HepG2 (cell line): ENCODE data around the gene MINDY1. TPM values are rescaled to one million over a fixed set of nuclear protein-coding genes. Genes with fewer than 3 reads are reported as not detected.

Experiments used
- ATAC-seq: fragments of 200-7000 bp; cut with Tn5 transposase; 3 replicates; pipeline ENCODE4 v1.9.1; 2020; ENCODE audit warnings: mild to moderate bottlenecking, moderate library complexity
- BruUV-seq: library from RNA; stranded (reverse); fragments of 400-500 nt; replicated peaks from 2 replicates; lab custom pipeline; 2021; lab: Mats Ljungman, UMichigan
- CTCF ChIA-PET: fragments of 300-600 bp; formaldehyde crosslinking; extraction: SDS; loops from one replicate; lab custom pipeline; 2021; ENCODE audit warnings: low total read pairs, inconsistent platforms, low intra/inter-chr PET ratio; lab: Yijun Ruan, JAX
- POLR2A ChIA-PET: fragments of 350-600 bp; sonication (Branson Sonifier 250); formaldehyde crosslinking; loops from one replicate; lab custom pipeline; 2020; ENCODE audit warnings: antibody characterized with exemption, inconsistent platforms; lab: Yijun Ruan, JAX
- DNase-seq: peaks from one replicate; pipeline ENCODE4 v3.0.0-alpha.2; 2015; ENCODE audit warnings: low spot score
- FAIRE-seq: peaks from 3 replicates; lab custom pipeline; 2011; peaks lifted over from hg19 to GRCh38; lab: Jason Lieb, UNC
- H2AFZ ChIP-seq: one replicate; pipeline ENCODE4 v1.6.1; 2011; ENCODE audit warnings: low read length, inconsistent platforms
- H3K27ac ChIP-seq: fragments of 300-600 bp; 3 replicates; pipeline ENCODE4 v1.8.0; 2011; ENCODE audit warnings: mixed run types, mild to moderate bottlenecking, mixed read lengths, low read length, inconsistent platforms; ENCODE audit not compliant: insufficient read depth; ENCODE audit errors: extremely low read length
- H3K27me3 ChIP-seq, 2 experiments: fragments of 200-600 bp in 1 of 2; 2 replicates in 1 of 2; 3 replicates in 1 of 2; pipeline versions ENCODE4 v1.6.0 to v1.8.0; 2011; ENCODE audit warnings: low read length in 2 of 2, mild to moderate bottlenecking in 2 of 2, moderate library complexity in 2 of 2, inconsistent platforms in 1 of 2; ENCODE audit not compliant: insufficient read depth in 2 of 2, control insufficient read depth in 1 of 2
- H3K36me3 ChIP-seq, 2 experiments: fragments of 200-600 bp in 1 of 2; replicated peaks in 1 of 2; 2 replicates in 1 of 2; 3 replicates in 1 of 2; pipeline versions ENCODE4 v1.5.1 to v1.8.0; 2011; ENCODE audit warnings: low read length in 2 of 2, inconsistent platforms in 1 of 2; ENCODE audit not compliant: insufficient read depth in 2 of 2, control insufficient read depth in 1 of 2
- H3K4me1 ChIP-seq: 2 replicates; pipeline ENCODE4 v1.5.1; 2012; ENCODE audit warnings: low read length, inconsistent platforms; ENCODE audit not compliant: insufficient read depth
- H3K4me2 ChIP-seq: 2 replicates; pipeline ENCODE4 v1.6.0; 2011; ENCODE audit warnings: low read depth, low read length, inconsistent platforms
- H3K4me3 ChIP-seq, 3 experiments: fragments of 200-600 bp in 1 of 3; sonication (generic), shearing (Covaris generic) in 1 of 3; replicated peaks in 1 of 3; 2 replicates each; pipeline ENCODE4 v1.5.1; 2011 to 2016; ENCODE audit warnings: low read length in 3 of 3, inconsistent platforms in 2 of 3, low read depth in 2 of 3, mild to moderate bottlenecking in 2 of 3, control low read depth in 1 of 3, mixed read lengths in 1 of 3; ENCODE audit not compliant: insufficient read depth in 1 of 3
- H3K79me2 ChIP-seq: one replicate; pipeline ENCODE4 v1.6.1; 2011; ENCODE audit warnings: low read length, inconsistent platforms; ENCODE audit not compliant: insufficient read depth
- H3K9ac ChIP-seq: 2 replicates; pipeline ENCODE4 v1.6.0; 2011; ENCODE audit warnings: mild to moderate bottlenecking, low read depth, low read length, inconsistent platforms; ENCODE audit not compliant: insufficient read depth
- H3K9me3 ChIP-seq: 2 replicates; pipeline ENCODE4 v1.5.1; 2012; ENCODE audit warnings: mild to moderate bottlenecking, low read length
- H4K20me1 ChIP-seq: 2 replicates; pipeline ENCODE4 v1.6.0; 2011; ENCODE audit warnings: inconsistent platforms, mild to moderate bottlenecking, low read length, moderate library complexity; ENCODE audit not compliant: insufficient read depth
- EEA1 ChIP-seq: sonication (generic); formaldehyde crosslinking; IDR thresholded peaks from 2 replicates; pipeline ENCODE4 v1.5.1; 2020; ENCODE audit warnings: mild to moderate bottlenecking, missing genetic modification reagents, borderline replicate concordance
- GABPB1 ChIP-seq: IDR thresholded peaks from 2 replicates; pipeline ENCODE4 v1.6.1; 2016; ENCODE audit warnings: mild to moderate bottlenecking, missing genetic modification reagents, moderate library complexity, missing compliant biosample characterization
- ISX ChIP-seq: sonication (generic); formaldehyde crosslinking; conservative IDR thresholded peaks from 2 replicates; pipeline ENCODE4 v1.5.0; 2020; ENCODE audit warnings: missing genetic modification reagents
- MIXL1 ChIP-seq: IDR thresholded peaks from 2 replicates; pipeline ENCODE4 v1.6.1; 2016
- RFX5 ChIP-seq: IDR thresholded peaks from 2 replicates; pipeline ENCODE4 v1.6.1; 2011; ENCODE audit warnings: low read depth, low read length, improper control_type of control experiment
- SNAPC2 ChIP-seq: sonication (generic); formaldehyde crosslinking; IDR thresholded peaks from 2 replicates; pipeline ENCODE4 v1.8.1; 2022; ENCODE audit warnings: mild to moderate bottlenecking, missing genetic modification reagents
- ZMAT5 ChIP-seq: sonication (generic); formaldehyde crosslinking; IDR thresholded peaks from 2 replicates; pipeline ENCODE4 v1.5.0; 2020; ENCODE audit warnings: mild to moderate bottlenecking, low read depth, missing genetic modification reagents, borderline replicate concordance
- ZNF383 ChIP-seq: sonication (generic); formaldehyde crosslinking; IDR thresholded peaks from 2 replicates; pipeline ENCODE4 v1.4.0; 2020; ENCODE audit warnings: missing genetic modification reagents, mild to moderate bottlenecking, borderline replicate concordance
- ZNF451 ChIP-seq: sonication (generic); formaldehyde crosslinking; IDR thresholded peaks from 2 replicates; pipeline ENCODE4 v1.5.0; 2020; ENCODE audit warnings: mild to moderate bottlenecking, missing genetic modification reagents
- ZNF563 ChIP-seq: sonication (generic); formaldehyde crosslinking; IDR thresholded peaks from 2 replicates; pipeline ENCODE4 v1.8.0; 2022; ENCODE audit warnings: mild to moderate bottlenecking, moderate library complexity, missing genetic modification reagents
- ZNF564 ChIP-seq: sonication (generic); formaldehyde crosslinking; IDR thresholded peaks from 2 replicates; pipeline ENCODE4 v1.8.1; 2023; ENCODE audit warnings: mild to moderate bottlenecking, missing genetic modification reagents
- ZNF75D ChIP-seq: sonication (generic); formaldehyde crosslinking; IDR thresholded peaks from 2 replicates; pipeline ENCODE4 v1.8.1; 2023; ENCODE audit warnings: missing genetic modification reagents, mild to moderate bottlenecking, borderline replicate concordance
- ZNF777 ChIP-seq: sonication (generic); formaldehyde crosslinking; IDR thresholded peaks from 2 replicates; pipeline ENCODE4 v1.4.0; 2020; ENCODE audit warnings: missing genetic modification reagents
- WGBS: methylation state at CpG from one replicate; pipeline ENCODE4 v1.1.6; 2017; ENCODE audit warnings: low lambda C conversion rate; 5-methylcytosine and 5-hydroxymethylcytosine counted together
- in situ Hi-C: cut with HindIII; loops from 2 replicates; pipeline ENCODE4 v1.10.0; 2017; ENCODE audit warnings: low pct_unique_long_range_greater_than_20kb; ENCODE audit not compliant: extremely low pct_ligation_motif_present
- intact Hi-C: fragments of 100-400 bp; cut with micrococcal nuclease; formaldehyde crosslinking; loops from one replicate; pipeline ENCODE4 v1.10.0; 2022; ENCODE audit not compliant: unreplicated experiment
- polyA plus RNA-seq, 8 experiments: library from polyadenylated mRNA; depleted of rRNA in 3 of 8; stranded (reverse) in 7 of 8; unstranded in 1 of 8; fragments of >200 nt; fragmentation: Illumina TruSeq in 4 of 8; extraction: Trizol in 4 of 8; gene quantifications; 2 replicates each; pipeline versions ENCODE4 v1.2.1 to v1.2.3, GENCODE V29; 2011 to 2016; ENCODE audit warnings: low read depth in 4 of 8, missing spikeins in 1 of 8, mixed read lengths in 1 of 8; ENCODE audit not compliant: insufficient read depth in 1 of 8
- total RNA-seq, 5 experiments: library from RNA; depleted of rRNA; stranded (reverse); fragments of >200 nt; fragmentation: Illumina TruSeq; extraction: Trizol; gene quantifications; 2 replicates each; pipeline ENCODE4 v1.2.3, GENCODE V29; 2016; ENCODE audit warnings: low read depth in 1 of 5
- TF ChIP-seq, protein P1 (sequence below): sonication (generic); formaldehyde crosslinking; IDR thresholded peaks from 2 replicates; pipeline ENCODE4 v1.4.0; 2020; ENCODE audit warnings: missing genetic modification reagents
- TF ChIP-seq, protein P2 (sequence below): sonication (generic); formaldehyde crosslinking; conservative IDR thresholded peaks from 2 replicates; pipeline ENCODE4 v1.4.0; 2020; ENCODE audit warnings: missing genetic modification reagents

MINDY1 gene
- total and polyA plus RNA-seq, 2 of the 13 experiments (the other 11 are each of a cell fraction or from before 2014, with no cell fraction given) = 11.1 to 15.0 TPM

GRCh38 chr1:151047925-151048644, 41.4 kb upstream of the MINDY1 start (continued):
- TF ChIP-seq, protein P1, sequence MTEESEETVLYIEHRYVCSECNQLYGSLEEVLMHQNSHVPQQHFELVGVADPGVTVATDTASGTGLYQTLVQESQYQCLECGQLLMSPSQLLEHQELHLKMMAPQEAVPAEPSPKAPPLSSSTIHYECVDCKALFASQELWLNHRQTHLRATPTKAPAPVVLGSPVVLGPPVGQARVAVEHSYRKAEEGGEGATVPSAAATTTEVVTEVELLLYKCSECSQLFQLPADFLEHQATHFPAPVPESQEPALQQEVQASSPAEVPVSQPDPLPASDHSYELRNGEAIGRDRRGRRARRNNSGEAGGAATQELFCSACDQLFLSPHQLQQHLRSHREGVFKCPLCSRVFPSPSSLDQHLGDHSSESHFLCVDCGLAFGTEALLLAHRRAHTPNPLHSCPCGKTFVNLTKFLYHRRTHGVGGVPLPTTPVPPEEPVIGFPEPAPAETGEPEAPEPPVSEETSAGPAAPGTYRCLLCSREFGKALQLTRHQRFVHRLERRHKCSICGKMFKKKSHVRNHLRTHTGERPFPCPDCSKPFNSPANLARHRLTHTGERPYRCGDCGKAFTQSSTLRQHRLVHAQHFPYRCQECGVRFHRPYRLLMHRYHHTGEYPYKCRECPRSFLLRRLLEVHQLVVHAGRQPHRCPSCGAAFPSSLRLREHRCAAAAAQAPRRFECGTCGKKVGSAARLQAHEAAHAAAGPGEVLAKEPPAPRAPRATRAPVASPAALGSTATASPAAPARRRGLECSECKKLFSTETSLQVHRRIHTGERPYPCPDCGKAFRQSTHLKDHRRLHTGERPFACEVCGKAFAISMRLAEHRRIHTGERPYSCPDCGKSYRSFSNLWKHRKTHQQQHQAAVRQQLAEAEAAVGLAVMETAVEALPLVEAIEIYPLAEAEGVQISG = peak; percentile 58

GRCh38 chr1:151047591-151047924, 40.9 kb upstream of the MINDY1 start, which contains the start of gene C1orf56:
Gene C1orf56, plus strand, starts transcription at chr1:151047751. Its CDS starts 97 bp downstream, at chr1:151047848.
- Histone ChIP-seq H3K27me3 (no peaks in the 10 kb centered on the region), H3K79me2 (no peaks in the 10 kb centered on the region), H3K9ac (peak within 1 kb of the TSS; percentile 70), H3K4me2 (peak within 1 kb of the TSS; percentile 91), H3K27ac (peak within 1 kb of the TSS; percentile 59), H4K20me1 (no peaks in the 10 kb centered on the region), H3K9me3 (no peaks in the 10 kb centered on the region), H3K36me3 (0 out of 5 replicates have a peak, but pooled peaks cover 0 to 4% of the 10 kb centered on the region in 2 experiments), H3K4me3 (peak within 1 kb of the TSS; percentile 75 to 79 (median 77)), H2AFZ (peak within 1 kb of the TSS; percentile 89), H3K4me1 (peaks cover 41% of the 10 kb centered on the region)
- FAIRE-seq (peak; percentile 66), ATAC-seq (peak; percentile 89), DNase-seq (peak; percentile 43)
- intact Hi-C loops = loop anchor here (5.0 kb wide), 1 partner anchor 40 kb away; the partner anchor contains the start of genes MINDY1 and PRUNE1
- ChIA-PET POLR2A (interaction anchor here (1.1 to 4.1 kb wide), 6 partner anchors 11 to 234 kb away, joined by 3 to 23 read pairs (median 13); partner anchors contain the start of genes ANXA9, CDC42SE1, MINDY1 and MLLT11), CTCF (interaction anchor here (1.8 kb wide), 1 partner anchor 68 kb away, joined by 6 read pairs; no protein-coding TSS in a partner anchor)
- no TSS peak for BruUV-seq
- WGBS = 0% methylated on average over 3 of the region's 29 CpGs
- in situ Hi-C loops = no loop called here
- TF ChIP-seq ZMAT5 (no peak), MIXL1 (CRISPR knock-in tag) (no peak), RFX5 (no peak), ISX (CRISPR knock-in tag) (no peak), ZNF563 (CRISPR knock-in tag) (no peak; the same call in 1 of the 2 replicates), ZNF564 (CRISPR knock-in tag) (peak; percentile 71; the same call in 1 of the 2 replicates), GABPB1 (peak; percentile 78), ZNF75D (CRISPR knock-in tag) (no peak), EEA1 (CRISPR knock-in tag) (no peak), SNAPC2 (CRISPR knock-in tag) (no peak), ZNF383 (0 out of 2 replicates have a peak, but pooled peaks have one; percentile 3), ZNF777 (CRISPR knock-in tag) (no peak), ZNF451 (CRISPR knock-in tag) (no peak)
- TF ChIP-seq, protein P2, sequence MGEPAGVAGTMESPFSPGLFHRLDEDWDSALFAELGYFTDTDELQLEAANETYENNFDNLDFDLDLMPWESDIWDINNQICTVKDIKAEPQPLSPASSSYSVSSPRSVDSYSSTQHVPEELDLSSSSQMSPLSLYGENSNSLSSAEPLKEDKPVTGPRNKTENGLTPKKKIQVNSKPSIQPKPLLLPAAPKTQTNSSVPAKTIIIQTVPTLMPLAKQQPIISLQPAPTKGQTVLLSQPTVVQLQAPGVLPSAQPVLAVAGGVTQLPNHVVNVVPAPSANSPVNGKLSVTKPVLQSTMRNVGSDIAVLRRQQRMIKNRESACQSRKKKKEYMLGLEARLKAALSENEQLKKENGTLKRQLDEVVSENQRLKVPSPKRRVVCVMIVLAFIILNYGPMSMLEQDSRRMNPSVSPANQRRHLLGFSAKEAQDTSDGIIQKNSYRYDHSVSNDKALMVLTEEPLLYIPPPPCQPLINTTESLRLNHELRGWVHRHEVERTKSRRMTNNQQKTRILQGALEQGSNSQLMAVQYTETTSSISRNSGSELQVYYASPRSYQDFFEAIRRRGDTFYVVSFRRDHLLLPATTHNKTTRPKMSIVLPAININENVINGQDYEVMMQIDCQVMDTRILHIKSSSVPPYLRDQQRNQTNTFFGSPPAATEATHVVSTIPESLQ (CRISPR knock-in tag) = no peak
